Measurements from ENCODE around the gene PRSS37. TPM values are rescaled to one million over a fixed set of nuclear protein-coding genes. Genes with fewer than 3 reads are reported as not detected.

PRSS37 gene, protein sequence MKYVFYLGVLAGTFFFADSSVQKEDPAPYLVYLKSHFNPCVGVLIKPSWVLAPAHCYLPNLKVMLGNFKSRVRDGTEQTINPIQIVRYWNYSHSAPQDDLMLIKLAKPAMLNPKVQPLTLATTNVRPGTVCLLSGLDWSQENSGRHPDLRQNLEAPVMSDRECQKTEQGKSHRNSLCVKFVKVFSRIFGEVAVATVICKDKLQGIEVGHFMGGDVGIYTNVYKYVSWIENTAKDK
- total RNA-seq, result not detected

DNA sequence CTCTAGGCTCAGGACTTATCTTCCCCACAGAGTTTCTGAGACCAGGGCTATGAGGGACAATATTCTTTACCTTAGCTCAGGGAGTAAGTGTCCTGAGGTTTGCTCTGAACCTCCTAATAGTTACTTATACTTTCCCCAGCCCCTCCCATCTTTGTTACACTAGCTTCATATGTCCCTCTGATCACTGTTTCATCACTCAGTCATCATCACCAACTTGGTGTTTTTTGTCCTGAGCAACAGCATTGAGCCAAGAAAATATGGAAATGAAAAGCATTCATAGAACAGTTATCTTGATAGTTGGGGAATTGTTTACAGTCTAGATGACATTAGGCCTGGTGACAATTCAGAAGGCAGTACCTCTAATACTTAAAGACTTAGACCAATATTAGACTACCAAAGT is at the start of gene PRSS37:
Gene PRSS37 (minus strand): TSS at position 101 of the 400 bp plus-strand sequence. CDS start 436 bp downstream, outside the sequence.
- ChIA-PET CTCF (no interaction called here), POLR2A (no interaction called here)
- no peaks in the 10 kb centered on the region for H3K36me3 Mint-ChIP-seq (ENCODE audit: low read depth)

DNA sequence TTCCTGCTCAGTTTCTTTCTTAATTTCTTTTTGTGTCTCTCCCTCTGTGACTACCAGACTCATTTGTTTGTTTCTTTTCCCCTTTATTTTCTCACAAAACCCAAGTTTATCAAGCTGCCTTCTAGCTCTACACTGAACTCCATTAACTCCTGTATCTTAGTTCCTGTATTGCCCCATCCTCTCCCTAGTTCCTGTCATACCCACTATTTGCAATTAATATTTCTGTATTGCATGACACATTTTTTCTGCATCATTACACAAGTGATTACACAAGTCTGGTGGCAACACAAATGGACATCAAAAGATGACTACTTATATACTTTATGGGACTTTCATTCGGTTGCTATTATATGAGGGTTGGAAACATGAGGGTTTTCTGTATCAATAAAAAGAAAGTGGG is 48.0 kb upstream of the PRSS37 start:
- H3K27me3 Mint-ChIP-seq, result no peaks in the 10 kb centered on the region
- H3K4me3 Mint-ChIP-seq, result no peak overlapping the region
- H3K36me3 Mint-ChIP-seq (ENCODE audit: low read depth), result no peaks in the 10 kb centered on the region
- H3K4me1 Mint-ChIP-seq, result no peaks in the 10 kb centered on the region
- no peaks in the 10 kb centered on the region for H3K9me3 Mint-ChIP-seq
- H3K27ac Mint-ChIP-seq, result no peak overlapping the region
- ChIA-PET CTCF (no interaction called here), POLR2A (no interaction called here)
- no peak for DNase-seq

More for the DNA sequence above, at the start of gene PRSS37:
- Mint-ChIP-seq H3K4me3 (no peak within 1 kb of the TSS), H3K4me1 (no peaks in the 10 kb centered on the region), H3K27ac (no peak within 1 kb of the TSS), H3K27me3 (no peaks in the 10 kb centered on the region), H3K9me3 (no peaks in the 10 kb centered on the region)
- DNase-seq, result no peak

DNA sequence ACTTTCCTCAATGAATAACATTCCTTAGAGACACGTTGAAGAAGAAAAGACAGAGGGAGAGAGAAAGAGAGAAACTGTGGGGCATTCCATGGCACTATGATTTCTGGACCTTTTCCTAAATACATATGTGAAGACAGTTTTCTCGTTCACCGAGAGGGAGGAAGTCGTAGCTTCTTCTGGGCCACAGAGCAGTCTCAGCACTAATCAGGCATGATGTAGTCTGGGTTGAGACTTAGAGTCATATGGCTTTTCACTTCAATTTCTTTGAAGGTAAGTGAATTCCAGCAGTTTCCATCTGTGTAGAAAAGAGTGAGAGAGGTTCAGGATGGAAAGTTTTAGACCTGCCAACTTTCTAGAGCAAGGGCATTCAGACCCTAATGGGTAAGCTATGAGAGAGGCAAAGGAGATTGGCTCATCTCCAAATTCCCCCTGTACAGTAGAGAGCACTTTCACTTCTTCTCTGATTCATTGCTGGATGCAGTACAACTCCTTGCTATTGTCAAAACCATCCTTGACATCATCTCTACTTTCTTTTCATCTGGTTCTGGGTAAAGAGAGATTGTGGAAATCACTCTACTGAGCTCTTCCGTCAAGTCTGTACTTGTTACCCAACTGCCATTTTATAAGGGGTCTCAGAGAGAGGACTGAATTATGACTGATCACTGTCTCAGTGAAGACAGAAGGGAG is 43.4 kb upstream of the PRSS37 start:
- DNase-seq, result no peak
- POLR2A ChIA-PET, result no interaction called here
- Mint-ChIP-seq H3K9me3 (peaks cover 2% of the 10 kb centered on the region), H3K27me3 (no peaks in the 10 kb centered on the region), H3K4me1 (no peaks in the 10 kb centered on the region), H3K27ac (no peak overlapping the region), H3K4me3 (no peak overlapping the region), H3K36me3 (ENCODE audit: low read depth) (no peaks in the 10 kb centered on the region)
- CTCF ChIA-PET, result no interaction called here

DNA sequence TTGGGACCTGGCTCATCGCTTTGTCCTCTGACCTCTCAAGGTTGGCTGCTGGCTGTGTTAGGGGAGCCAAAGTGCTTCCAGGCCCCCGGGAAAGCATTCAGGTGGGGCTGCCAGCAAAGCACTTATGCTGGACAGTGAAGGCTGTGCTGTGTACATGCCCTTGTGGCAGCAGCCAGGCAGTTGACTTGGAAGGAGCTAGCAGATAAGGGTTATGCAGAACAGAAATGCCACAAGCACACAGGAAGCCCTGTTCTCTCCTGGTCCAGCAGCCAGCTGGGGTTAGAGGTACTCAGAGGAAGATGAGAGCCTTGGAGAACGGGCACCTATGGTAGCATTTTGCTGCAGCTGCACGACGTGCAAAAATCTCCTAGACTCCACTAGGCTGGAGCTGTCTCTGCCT is 39.7 kb upstream of the PRSS37 start:
- no peaks in the 10 kb centered on the region for H3K27me3 Mint-ChIP-seq
- ChIA-PET CTCF (no interaction called here), POLR2A (no interaction called here)
- H3K4me1 Mint-ChIP-seq, result no peaks in the 10 kb centered on the region
- H3K27ac Mint-ChIP-seq, result no peak overlapping the region
- H3K9me3 Mint-ChIP-seq, result peaks cover 2% of the 10 kb centered on the region
- H3K4me3 Mint-ChIP-seq, result no peak overlapping the region
- no peaks in the 10 kb centered on the region for H3K36me3 Mint-ChIP-seq (ENCODE audit: low read depth)
- no peak for DNase-seq

DNA sequence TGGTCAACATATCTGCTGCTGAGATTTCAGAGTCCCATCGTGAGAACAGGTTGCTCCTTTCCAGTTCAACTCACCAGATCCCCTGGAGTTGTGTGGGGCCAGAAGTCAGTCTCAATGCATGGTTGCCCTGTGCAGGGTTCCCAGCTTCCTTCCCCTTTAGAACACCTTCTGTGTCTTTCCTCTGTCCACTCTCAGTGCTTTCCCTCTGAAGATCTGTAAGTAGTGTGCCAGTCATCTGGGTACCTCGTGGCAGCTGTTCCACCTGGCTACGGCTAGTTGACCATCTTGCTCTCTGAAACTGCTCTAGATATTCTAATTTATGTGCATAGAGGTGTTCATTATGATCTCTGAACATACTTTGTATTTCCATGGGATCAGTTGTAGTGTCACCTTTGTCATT is 36.1 kb upstream of the PRSS37 start:
- H3K36me3 Mint-ChIP-seq (ENCODE audit: low read depth), result no peaks in the 10 kb centered on the region
- H3K27ac Mint-ChIP-seq, result no peak overlapping the region

DNA sequence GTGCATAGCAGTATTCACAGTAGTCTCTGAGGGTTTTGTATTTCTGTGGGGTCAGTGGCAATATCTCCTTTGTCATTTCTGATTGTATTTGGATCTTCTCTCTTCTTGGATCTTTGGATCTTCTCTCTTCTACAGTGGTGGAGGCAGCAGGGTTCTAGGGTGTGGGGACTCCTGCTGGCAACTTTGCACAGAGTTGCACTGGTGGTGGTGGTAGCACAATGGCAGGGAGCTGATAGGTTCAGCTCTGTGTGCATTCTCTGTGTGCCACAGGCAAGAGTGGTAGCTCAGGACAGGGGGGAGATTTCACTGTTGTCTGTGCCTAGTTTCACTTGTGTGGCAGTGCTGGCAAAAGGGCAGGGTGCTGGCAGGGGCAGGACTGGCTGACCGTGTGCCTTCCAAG is 35.1 kb upstream of the PRSS37 start:
- Mint-ChIP-seq H3K27me3 (no peaks in the 10 kb centered on the region), H3K4me3 (no peak overlapping the region), H3K27ac (no peak overlapping the region), H3K4me1 (no peaks in the 10 kb centered on the region), H3K36me3 (ENCODE audit: low read depth) (no peaks in the 10 kb centered on the region), H3K9me3 (no peaks in the 10 kb centered on the region)
- ChIA-PET CTCF (no interaction called here), POLR2A (no interaction called here)
- no peak for DNase-seq

More for the DNA sequence above, 36.1 kb upstream of the PRSS37 start:
- DNase-seq, result no peak
- H3K4me3 Mint-ChIP-seq, result no peak overlapping the region
- peaks cover 2% of the 10 kb centered on the region for H3K9me3 Mint-ChIP-seq
- ChIA-PET CTCF (no interaction called here), POLR2A (no interaction called here)
- no peaks in the 10 kb centered on the region for H3K27me3 Mint-ChIP-seq
- no peaks in the 10 kb centered on the region for H3K4me1 Mint-ChIP-seq

DNA sequence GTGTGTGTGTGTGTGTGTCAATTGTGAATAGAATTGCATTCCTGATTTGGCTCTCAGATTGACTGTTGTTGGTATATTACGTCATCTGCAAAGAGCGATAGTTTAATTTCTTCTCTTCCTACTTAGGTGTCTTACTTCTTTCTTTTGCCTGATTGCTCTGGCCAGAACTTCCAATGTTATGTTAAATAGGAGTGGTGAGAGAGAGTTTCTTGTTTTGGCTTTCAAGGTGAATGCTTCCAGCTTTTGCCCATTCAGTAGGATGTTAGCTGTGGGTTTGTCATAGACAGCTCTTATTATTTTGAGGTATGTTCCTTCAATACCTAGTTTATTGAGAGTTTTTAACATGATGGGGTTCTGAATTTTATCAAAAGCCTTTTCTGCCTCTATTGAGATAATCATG is 34.2 kb upstream of the PRSS37 start:
- CTCF ChIA-PET, result no interaction called here
- Mint-ChIP-seq H3K27ac (no peak overlapping the region), H3K27me3 (no peaks in the 10 kb centered on the region), H3K9me3 (no peaks in the 10 kb centered on the region), H3K4me3 (no peak overlapping the region), H3K36me3 (ENCODE audit: low read depth) (no peaks in the 10 kb centered on the region), H3K4me1 (no peaks in the 10 kb centered on the region)
- no peak for DNase-seq
- POLR2A ChIA-PET, result no interaction called here

DNA sequence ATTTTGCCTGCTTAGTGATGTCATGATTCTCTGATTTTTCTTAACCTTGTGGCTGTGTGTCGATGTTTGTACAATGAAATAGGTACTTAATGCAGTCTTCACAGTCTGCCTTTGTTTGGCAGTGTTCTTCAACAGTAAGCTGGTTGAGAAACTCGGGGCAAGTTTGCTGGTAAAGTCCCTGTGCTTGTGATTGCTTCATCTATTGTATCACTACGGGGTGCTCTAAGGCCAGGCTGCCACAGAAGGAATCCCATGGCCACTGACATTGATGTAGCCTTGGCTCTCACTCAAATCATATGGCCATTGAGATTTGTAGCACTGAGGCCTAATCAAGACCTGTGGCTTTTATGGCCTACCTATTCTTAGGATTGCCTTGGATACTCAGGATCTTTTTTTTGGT is 33.5 kb upstream of the PRSS37 start:
- Mint-ChIP-seq H3K27ac (no peak overlapping the region), H3K9me3 (no peaks in the 10 kb centered on the region), H3K4me1 (no peaks in the 10 kb centered on the region), H3K27me3 (no peaks in the 10 kb centered on the region), H3K4me3 (no peak overlapping the region), H3K36me3 (ENCODE audit: low read depth) (no peaks in the 10 kb centered on the region)
- POLR2A ChIA-PET, result interaction anchor here (0.6 kb wide), 1 partner anchor 453 kb away, joined by 3 read pairs; no protein-coding TSS in a partner anchor
- DNase-seq, result no peak
- CTCF ChIA-PET, result no interaction called here

DNA sequence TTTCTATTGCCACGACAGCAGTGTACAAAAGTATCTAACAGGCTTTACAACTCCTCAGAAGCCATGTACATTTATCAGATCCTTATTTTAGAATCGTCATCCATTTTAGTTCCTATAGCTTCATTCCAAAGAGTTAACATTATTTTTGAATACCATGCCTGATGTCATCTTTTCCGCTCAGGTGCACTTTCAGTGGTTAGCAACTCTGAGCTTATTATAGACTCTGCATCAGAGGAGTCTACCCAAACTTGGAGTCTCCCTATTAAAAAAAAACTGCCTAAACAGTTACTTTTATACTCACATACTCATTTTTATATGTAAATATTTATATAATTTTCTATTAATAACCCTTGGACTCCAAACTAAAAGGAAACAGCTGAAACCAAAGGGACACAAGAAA is 31.6 kb upstream of the PRSS37 start:
- ChIA-PET POLR2A (no interaction called here), CTCF (no interaction called here)
- DNase-seq, result no peak

DNA sequence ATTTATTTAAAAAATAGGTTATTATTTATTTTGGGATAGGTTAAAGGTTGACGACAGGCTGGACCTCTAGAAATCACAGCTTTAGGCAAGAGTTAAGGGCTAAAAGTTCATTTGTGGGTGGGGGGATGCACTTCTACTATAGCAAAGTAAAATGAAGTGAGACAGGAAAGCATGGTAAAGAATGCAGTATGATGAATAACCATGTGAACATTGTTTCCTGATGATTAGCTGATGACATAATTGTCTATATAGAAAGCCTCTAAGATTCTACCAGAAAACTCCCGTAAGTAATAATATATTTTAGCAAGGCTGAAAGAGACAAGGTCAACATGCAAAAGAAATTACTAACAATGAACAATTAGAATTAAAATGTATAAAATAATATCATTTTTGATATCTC is 25.7 kb upstream of the PRSS37 start:
- H3K36me3 Mint-ChIP-seq (ENCODE audit: low read depth), result no peaks in the 10 kb centered on the region
- no peaks in the 10 kb centered on the region for H3K4me1 Mint-ChIP-seq
- no peak overlapping the region for H3K27ac Mint-ChIP-seq
- H3K9me3 Mint-ChIP-seq, result no peaks in the 10 kb centered on the region
- DNase-seq, result no peak
- H3K4me3 Mint-ChIP-seq, result no peak overlapping the region
- CTCF ChIA-PET, result no interaction called here
- H3K27me3 Mint-ChIP-seq, result no peaks in the 10 kb centered on the region
- POLR2A ChIA-PET, result no interaction called here

More for the DNA sequence above, 31.6 kb upstream of the PRSS37 start:
- Mint-ChIP-seq H3K27ac (no peak overlapping the region), H3K36me3 (ENCODE audit: low read depth) (no peaks in the 10 kb centered on the region), H3K9me3 (no peaks in the 10 kb centered on the region), H3K27me3 (no peaks in the 10 kb centered on the region), H3K4me1 (no peaks in the 10 kb centered on the region), H3K4me3 (no peak overlapping the region)

DNA sequence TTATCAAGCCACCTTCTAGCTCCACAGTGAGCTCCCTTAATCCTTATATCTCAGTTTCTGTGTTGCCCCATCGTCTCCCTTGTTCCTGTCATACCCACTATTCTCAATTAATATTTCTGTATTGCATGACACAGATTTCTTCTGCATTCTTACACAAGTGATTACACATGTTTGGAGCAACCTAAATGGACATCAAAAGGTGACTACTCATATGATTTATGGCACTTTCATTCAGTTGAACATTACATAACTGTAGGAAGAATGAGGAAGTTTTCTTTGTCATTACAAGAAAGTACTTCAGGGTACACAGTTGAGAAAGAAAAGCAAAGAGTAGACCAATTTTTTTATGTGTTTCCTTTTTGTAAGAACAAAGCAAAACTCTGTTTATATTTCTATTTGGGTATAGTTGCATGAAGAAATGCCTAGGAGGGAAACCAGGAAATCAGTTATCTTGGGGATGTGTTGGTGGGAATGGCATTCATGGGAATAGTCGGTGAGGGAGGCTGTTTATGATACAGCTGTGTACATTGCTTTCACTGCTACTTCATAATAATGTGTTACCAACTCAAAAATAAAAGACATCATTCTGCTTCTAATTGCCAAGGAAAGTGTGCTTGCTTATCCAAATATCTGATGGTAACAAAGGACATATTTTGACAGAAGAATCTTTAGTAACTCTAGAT is 23.6 kb upstream of the PRSS37 start:
- Mint-ChIP-seq H3K4me1 (no peaks in the 10 kb centered on the region), H3K36me3 (ENCODE audit: low read depth) (no peaks in the 10 kb centered on the region), H3K4me3 (no peak overlapping the region), H3K27ac (no peak overlapping the region), H3K9me3 (no peaks in the 10 kb centered on the region), H3K27me3 (no peaks in the 10 kb centered on the region)
- DNase-seq, result no peak
- POLR2A ChIA-PET, result no interaction called here
- CTCF ChIA-PET, result no interaction called here

DNA sequence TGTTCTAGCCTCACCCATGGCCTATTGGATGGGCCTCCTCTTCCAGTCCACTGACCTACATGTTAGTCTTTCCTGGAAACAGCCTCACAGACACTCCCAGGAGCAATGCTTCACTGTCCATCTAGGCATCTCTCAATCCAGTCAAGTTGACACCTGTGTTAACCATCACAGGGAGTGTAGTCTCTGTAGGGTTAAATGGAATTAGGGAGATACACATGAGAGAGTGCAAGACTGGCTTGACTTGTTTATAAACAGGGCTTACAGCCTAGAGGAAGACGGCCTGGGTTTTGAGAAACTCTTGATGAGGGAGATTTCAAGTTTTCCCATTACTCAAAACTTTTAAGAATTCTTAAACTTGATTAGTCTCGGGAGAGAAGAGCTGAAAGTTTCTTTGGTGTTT is 18.9 kb upstream of the PRSS37 start:
- no peak for DNase-seq

DNA sequence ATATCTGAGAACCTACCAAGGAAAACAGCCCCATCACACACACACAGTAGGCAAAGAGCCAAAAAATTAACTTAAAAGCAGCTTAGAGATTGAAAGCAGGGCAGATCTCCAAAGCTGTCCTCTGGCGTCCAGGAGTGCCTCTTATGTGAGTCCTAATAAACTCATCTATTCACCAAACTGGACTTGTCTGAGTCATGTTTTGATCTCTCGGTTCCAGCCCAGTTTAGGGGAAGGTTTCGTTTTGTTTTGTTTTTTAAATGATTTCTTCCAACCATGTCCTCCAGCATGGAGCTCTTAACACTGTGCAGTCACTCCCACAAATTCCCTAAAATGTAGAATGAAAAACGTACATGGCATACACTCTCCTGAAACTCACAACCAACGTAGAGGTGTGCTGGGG is 6.7 kb upstream of the PRSS37 start:
- Mint-ChIP-seq H3K4me1 (no peaks in the 10 kb centered on the region), H3K4me3 (no peak overlapping the region), H3K27ac (no peak overlapping the region), H3K27me3 (no peaks in the 10 kb centered on the region), H3K9me3 (peaks cover 10% of the 10 kb centered on the region), H3K36me3 (ENCODE audit: low read depth) (no peaks in the 10 kb centered on the region)
- CTCF ChIA-PET, result no interaction called here
- POLR2A ChIA-PET, result no interaction called here
- no peak for DNase-seq

More for the DNA sequence above, 18.9 kb upstream of the PRSS37 start:
- H3K4me3 Mint-ChIP-seq, result no peak overlapping the region
- no peaks in the 10 kb centered on the region for H3K36me3 Mint-ChIP-seq (ENCODE audit: low read depth)
- POLR2A ChIA-PET, result no interaction called here
- no peaks in the 10 kb centered on the region for H3K4me1 Mint-ChIP-seq
- H3K27me3 Mint-ChIP-seq, result no peaks in the 10 kb centered on the region
- H3K27ac Mint-ChIP-seq, result no peak overlapping the region
- H3K9me3 Mint-ChIP-seq, result no peaks in the 10 kb centered on the region
- CTCF ChIA-PET, result interaction anchor here (0.6 kb wide), 1 partner anchor 35 kb away, joined by 4 read pairs; no protein-coding TSS in a partner anchor

DNA sequence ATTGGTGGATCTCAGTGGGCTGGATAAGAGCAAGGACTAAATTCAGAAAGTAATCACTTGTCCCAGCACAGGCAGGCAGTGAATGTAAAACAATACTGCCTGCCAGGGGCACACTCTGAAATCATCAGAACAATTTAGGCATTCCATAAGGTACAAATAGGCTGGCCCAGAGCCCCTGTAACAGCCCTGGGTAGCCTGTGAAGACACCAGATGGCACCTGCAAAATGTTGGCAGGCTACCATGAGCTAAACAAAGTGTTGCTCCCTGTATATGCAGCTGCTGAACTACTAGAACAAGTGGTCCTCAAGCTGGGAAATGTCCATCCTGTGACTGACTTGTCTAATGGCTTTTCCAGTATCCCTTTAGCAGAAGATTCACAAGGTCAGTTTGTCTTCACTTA is 3.0 kb upstream of the PRSS37 start:
- no peak overlapping the region for H3K4me3 Mint-ChIP-seq
- ChIA-PET CTCF (interaction anchor here (1.1 kb wide), 1 partner anchor 19 kb away, joined by 3 read pairs; no protein-coding TSS in a partner anchor), POLR2A (no interaction called here)
- peaks cover 2% of the 10 kb centered on the region for H3K9me3 Mint-ChIP-seq
- no peak for DNase-seq
- H3K4me1 Mint-ChIP-seq, result no peaks in the 10 kb centered on the region
- no peak overlapping the region for H3K27ac Mint-ChIP-seq
- H3K27me3 Mint-ChIP-seq, result no peaks in the 10 kb centered on the region
- no peaks in the 10 kb centered on the region for H3K36me3 Mint-ChIP-seq (ENCODE audit: low read depth)
